GM12878 (cell line): ENCODE results near the gene CAV1. TPM values are rescaled to one million over a fixed set of nuclear protein-coding genes. Genes with fewer than 3 reads are reported as not detected.

Experiments
- ATAC-seq: fragments of 200-7000 bp; cut with Tn5 transposase; 3 replicates; pipeline ENCODE4 v1.9.1; 2020; ENCODE audit warnings: mild to moderate bottlenecking, moderate library complexity
- BruUV-seq: library from RNA; stranded (reverse); fragments of 400-500 nt; replicated peaks from 2 replicates; lab custom pipeline; 2021; lab: Mats Ljungman, UMichigan
- CTCF ChIA-PET: fragments of 300-600 bp; sonication (Branson Sonifier 250); formaldehyde crosslinking; extraction: SDS; loops from one replicate; lab custom pipeline; 2021; ENCODE audit warnings: inconsistent platforms; lab: Yijun Ruan, JAX
- POLR2A ChIA-PET: fragments of 350-600 bp; formaldehyde crosslinking; extraction: SDS; loops from one replicate; lab custom pipeline; 2021; ENCODE audit warnings: inconsistent platforms; lab: Charles Lee
- RAD21 ChIA-PET: fragments of 300-600 bp; sonication (Branson Sonifier 250); formaldehyde crosslinking; loops from one replicate; lab custom pipeline; 2023; ENCODE audit warnings: antibody characterized with exemption; ENCODE audit not compliant: unreplicated experiment; lab: Charles Lee
- SMC1A ChIA-PET: fragments of 300-600 bp; sonication (Branson Sonifier 250); formaldehyde crosslinking; loops from one replicate; lab custom pipeline; 2023; ENCODE audit not compliant: unreplicated experiment, uncharacterized antibody; lab: Charles Lee
- DNase-seq: peaks from one replicate; pipeline ENCODE4 v3.0.0-alpha.2; 2011; ENCODE audit warnings: low read depth, low spot score
- FAIRE-seq: peaks from 3 replicates; lab custom pipeline; 2011; peaks lifted over from hg19 to GRCh38; lab: Jason Lieb, UNC
- H2AFZ ChIP-seq: 2 replicates; pipeline ENCODE4 v1.6.0; 2011; ENCODE audit warnings: low read depth, low read length, control low read depth; ENCODE audit not compliant: control insufficient read depth
- H3K27ac ChIP-seq: 2 replicates; pipeline ENCODE4 v1.5.1; 2011; ENCODE audit warnings: control low read depth; ENCODE audit not compliant: control insufficient read depth, insufficient read depth
- H3K27me3 ChIP-seq, 2 experiments: replicated peaks in 1 of 2; 2 replicates each; pipeline versions ENCODE4 v1.6.0 to v1.6.1; 2011; ENCODE audit warnings: low read length in 1 of 2; ENCODE audit not compliant: control insufficient read depth in 2 of 2, insufficient read depth in 2 of 2
- H3K36me3 ChIP-seq, 2 experiments: 2 replicates each; pipeline ENCODE4 v1.5.1; 2011; ENCODE audit warnings: low read length in 1 of 2; ENCODE audit not compliant: control insufficient read depth in 2 of 2, insufficient read depth in 2 of 2
- H3K4me1 ChIP-seq: 2 replicates; pipeline ENCODE4 v1.6.1; 2011; ENCODE audit warnings: mild to moderate bottlenecking, low read length, moderate library complexity, mixed read lengths; ENCODE audit not compliant: control insufficient read depth, insufficient read depth
- H3K4me2 ChIP-seq: 2 replicates; pipeline ENCODE4 v1.6.0; 2011; ENCODE audit warnings: control low read depth; ENCODE audit not compliant: control insufficient read depth, insufficient read depth
- H3K4me3 ChIP-seq: fragments of 200-600 bp; sonication (generic); 2 replicates; pipeline ENCODE4 v1.5.1; 2016
- H3K79me2 ChIP-seq: 2 replicates; pipeline ENCODE4 v1.6.0; 2011; ENCODE audit warnings: low read length; ENCODE audit not compliant: control insufficient read depth, insufficient read depth
- H3K9ac ChIP-seq: 2 replicates; pipeline ENCODE4 v1.8.0; 2011; ENCODE audit warnings: low read length, control low read depth, mixed read lengths; ENCODE audit not compliant: control insufficient read depth, insufficient read depth
- H3K9me3 ChIP-seq: replicated peaks from 3 replicates; pipeline ENCODE4 v1.5.1; 2011; ENCODE audit warnings: mild to moderate bottlenecking, low read length; ENCODE audit not compliant: control insufficient read depth, insufficient read depth
- H4K20me1 ChIP-seq: 2 replicates; pipeline ENCODE4 v1.6.0; 2011; ENCODE audit not compliant: control insufficient read depth, insufficient read depth
- CEBPB ChIP-seq, 2 experiments: fragments of 150-350 bp in 1 of 2; IDR thresholded peaks; 2 replicates each; pipeline ENCODE4 v1.6.1; 2012 to 2014; ENCODE audit warnings: low read depth in 2 of 2, low read length in 2 of 2, borderline replicate concordance in 1 of 2, inconsistent platforms in 1 of 2
- CREB1 ChIP-seq: IDR thresholded peaks from 2 replicates; pipeline ENCODE4 v1.6.1; 2012; ENCODE audit warnings: low read depth, mild to moderate bottlenecking, inconsistent platforms
- CTCF ChIP-seq, 3 experiments: IDR thresholded peaks in 2 of 3; conservative IDR thresholded peaks in 1 of 3; 2 replicates each; pipeline ENCODE4 v1.5.1; 2011; ENCODE audit warnings: low read depth in 3 of 3, low read length in 3 of 3, mild to moderate bottlenecking in 3 of 3, control low read depth in 2 of 3, moderate library complexity in 2 of 3, inconsistent platforms in 1 of 3, mixed read lengths in 1 of 3; ENCODE audit not compliant: control insufficient read depth in 2 of 3, insufficient read depth in 1 of 3; ENCODE audit errors: extremely low read depth in 1 of 3
- ESRRA ChIP-seq: IDR thresholded peaks from 2 replicates; pipeline ENCODE4 v1.6.1; 2012; ENCODE audit warnings: mild to moderate bottlenecking, low read length, improper control_type of control experiment
- ETV6 ChIP-seq, 2 experiments: fragments of 450-650 bp in 1 of 2; IDR thresholded peaks in 1 of 2; conservative IDR thresholded peaks in 1 of 2; 2 replicates each; pipeline ENCODE4 v1.6.1; 2014; ENCODE audit warnings: antibody characterized with exemption in 1 of 2, borderline replicate concordance in 1 of 2, low read depth in 1 of 2, mild to moderate bottlenecking in 1 of 2, moderate library complexity in 1 of 2
- NKRF ChIP-seq: fragments of 450-650 bp; conservative IDR thresholded peaks from 2 replicates; pipeline ENCODE4 v1.6.1; 2017; ENCODE audit warnings: mild to moderate bottlenecking, moderate library complexity
- NR2F1 ChIP-seq: fragments of 450-650 bp; conservative IDR thresholded peaks from 2 replicates; pipeline ENCODE4 v1.6.1; 2017; ENCODE audit warnings: mild to moderate bottlenecking
- NRF1 ChIP-seq: conservative IDR thresholded peaks from 2 replicates; pipeline ENCODE4 v1.6.1; 2011; ENCODE audit warnings: mild to moderate bottlenecking, low read depth, low read length, improper control_type of control experiment
- POLR2AphosphoS2 ChIP-seq: IDR thresholded peaks from 2 replicates; pipeline ENCODE4 v1.6.1; 2011; ENCODE audit warnings: low read depth, mild to moderate bottlenecking, low read length, improper control_type of control experiment, moderate library complexity
- RELA ChIP-seq: fragments of 450-650 bp; IDR thresholded peaks from 2 replicates; pipeline ENCODE4 v1.8.0; 2014; ENCODE audit warnings: borderline replicate concordance; ENCODE audit not compliant: partially characterized antibody
- SREBF1 ChIP-seq: IDR thresholded peaks from 2 replicates; pipeline ENCODE4 v1.6.1; 2012; ENCODE audit warnings: mild to moderate bottlenecking, low read length
- STAT1 ChIP-seq: fragments of 450-650 bp; conservative IDR thresholded peaks from 2 replicates; pipeline ENCODE4 v1.6.1; 2014; ENCODE audit warnings: antibody characterized with exemption, mild to moderate bottlenecking
- STAT3 ChIP-seq: IDR thresholded peaks from 2 replicates; pipeline ENCODE4 v1.6.1; 2011; ENCODE audit warnings: low read depth, low read length, improper control_type of control experiment
- SUPT20H ChIP-seq: IDR thresholded peaks from 2 replicates; pipeline ENCODE4 v1.6.1; 2011; ENCODE audit warnings: low read depth, mild to moderate bottlenecking, low read length, moderate library complexity, borderline replicate concordance; ENCODE audit not compliant: control insufficient read depth
- ZSCAN29 ChIP-seq: fragments of 450-650 bp; IDR thresholded peaks from 2 replicates; pipeline ENCODE4 v1.6.1; 2017; ENCODE audit warnings: mild to moderate bottlenecking, moderate library complexity
- WGBS: methylation state at CpG from one replicate; pipeline ENCODE4 v1.1.6; 2016; ENCODE audit warnings: low lambda C conversion rate; ENCODE audit not compliant: insufficient replicate concordance, insufficient coverage; ENCODE audit errors: missing lambda C conversion rate; 5-methylcytosine and 5-hydroxymethylcytosine counted together
- in situ Hi-C: fragments of 300-500 bp; cut with MboI; formaldehyde crosslinking; loops from 9 replicates; pipeline ENCODE4 v1.14.3; 2018; ENCODE audit warnings: mixed read lengths
- intact Hi-C: fragments of 100-400 bp; cut with micrococcal nuclease; formaldehyde crosslinking; loops from one replicate; pipeline ENCODE4 v1.14.2; 2022; ENCODE audit not compliant: unreplicated experiment
- polyA plus RNA-seq, 11 experiments: library from polyadenylated mRNA; depleted of rRNA in 4 of 11; unstranded in 6 of 11; stranded (reverse) in 5 of 11; fragments of >200 nt; fragmentation: Nextera tagmentation in 4 of 11; fragmentation: Illumina TruSeq in 1 of 11; extraction: Ambion mirVana in 4 of 11; extraction: Trizol in 1 of 11; gene quantifications; 1 replicate in 1 of 11; 2 replicates in 10 of 11; pipeline versions ENCODE4 v1.2.1 to v1.2.3, GENCODE V29; 2011 to 2016; ENCODE audit warnings: inconsistent platforms in 2 of 11, missing spikeins in 2 of 11, low read depth in 1 of 11
- total RNA-seq, 4 experiments: library from RNA; depleted of rRNA in 3 of 4; stranded (reverse); fragments of >200 nt in 3 of 4; fragmentation: Illumina TruSeq in 1 of 4; extraction: Trizol in 1 of 4; gene quantifications; 2 replicates each; pipeline versions ENCODE4 v1.2.1 to v1.2.3, GENCODE V29; 2013 to 2021
- TF ChIP-seq, protein P1 (sequence below): IDR thresholded peaks from 2 replicates; pipeline ENCODE4 v1.6.1; 2012; ENCODE audit warnings: low read depth, low read length, improper control_type of control experiment
- TF ChIP-seq, protein P2 (sequence below): IDR thresholded peaks from 2 replicates; pipeline ENCODE4 v1.6.1; 2011; ENCODE audit warnings: mild to moderate bottlenecking, low read depth, low read length, moderate library complexity; ENCODE audit not compliant: insufficient replicate concordance

The CAV1 gene
- total and polyA plus RNA-seq, 10 of the 15 experiments (the other 5 are each of a cell fraction or from before 2014, with no cell fraction given), result 0.45 to 26.5 (median 2.0) TPM

GRCh38 chr7:116571037-116571436 is 46.2 kb downstream of the CAV1 start:
- CTCF ChIA-PET, result no interaction called here
- Histone ChIP-seq H3K4me1 (peaks cover 9% of the 10 kb centered on the region; the same call in 1 of the 2 replicates), H2AFZ (no peak overlapping the region), H3K79me2 (no peaks in the 10 kb centered on the region), H3K36me3 (no peaks in the 10 kb centered on the region), H3K9ac (no peak overlapping the region), H3K27ac (no peak overlapping the region), H3K4me2 (no peak overlapping the region), H3K9me3 (no peaks in the 10 kb centered on the region), H4K20me1 (no peaks in the 10 kb centered on the region), H3K27me3 (no peaks in the 10 kb centered on the region), H3K4me3 (no peak overlapping the region)
- BruUV-seq, result no TSS peak
- in situ Hi-C loops (no loop called here), intact Hi-C loops (no loop called here)
- POLR2A ChIA-PET, result interaction anchor here (0.6 kb wide), 1 partner anchor 13 kb away, joined by 5 read pairs; no protein-coding TSS in a partner anchor
- RAD21 ChIA-PET, result no interaction called here
- 58% methylated on average over 1 of the region's 1 CpG for WGBS
- no peak for FAIRE-seq
- SMC1A ChIA-PET, result interaction anchor here (0.7 to 1.7 kb wide), 2 partner anchors 10 to 244 kb away, joined by 3 to 4 read pairs; no protein-coding TSS in a partner anchor
- DNase-seq, result no peak
- no peak for ATAC-seq
- TF ChIP-seq RELA (no peak), SREBF1 (no peak), ETV6 (conservative IDR thresholded peaks at IDR 0.05 in 1 of 2, IDR thresholded peaks at IDR 0.05 in 1 of 2; ENCODE audit: borderline replicate concordance in 1 of 2, low read depth in 1 of 2) (no peak), STAT3 (no peak), CTCF (IDR thresholded peaks at IDR 0.05 in 2 of 3, conservative IDR thresholded peaks at IDR 0.05 in 1 of 3; ENCODE audit: control insufficient read depth in 2 of 3, extremely low read depth in 1 of 3, insufficient read depth in 1 of 3, low read depth in 3 of 3, low read length in 3 of 3) (no peak), CEBPB (IDR thresholded peaks at IDR 0.05; ENCODE audit: borderline replicate concordance in 1 of 2, low read depth in 2 of 2, low read length in 2 of 2) (no peak), NKRF (no peak), POLR2AphosphoS2 (no peak), ZSCAN29 (no peak), NR2F1 (no peak), SUPT20H (no peak), STAT1 (no peak), ESRRA (no peak), CREB1 (no peak), NRF1 (no peak)
- TF ChIP-seq, protein P1, sequence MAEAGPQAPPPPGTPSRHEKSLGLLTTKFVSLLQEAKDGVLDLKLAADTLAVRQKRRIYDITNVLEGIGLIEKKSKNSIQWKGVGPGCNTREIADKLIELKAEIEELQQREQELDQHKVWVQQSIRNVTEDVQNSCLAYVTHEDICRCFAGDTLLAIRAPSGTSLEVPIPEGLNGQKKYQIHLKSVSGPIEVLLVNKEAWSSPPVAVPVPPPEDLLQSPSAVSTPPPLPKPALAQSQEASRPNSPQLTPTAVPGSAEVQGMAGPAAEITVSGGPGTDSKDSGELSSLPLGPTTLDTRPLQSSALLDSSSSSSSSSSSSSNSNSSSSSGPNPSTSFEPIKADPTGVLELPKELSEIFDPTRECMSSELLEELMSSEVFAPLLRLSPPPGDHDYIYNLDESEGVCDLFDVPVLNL, result no peak
- TF ChIP-seq, protein P2, sequence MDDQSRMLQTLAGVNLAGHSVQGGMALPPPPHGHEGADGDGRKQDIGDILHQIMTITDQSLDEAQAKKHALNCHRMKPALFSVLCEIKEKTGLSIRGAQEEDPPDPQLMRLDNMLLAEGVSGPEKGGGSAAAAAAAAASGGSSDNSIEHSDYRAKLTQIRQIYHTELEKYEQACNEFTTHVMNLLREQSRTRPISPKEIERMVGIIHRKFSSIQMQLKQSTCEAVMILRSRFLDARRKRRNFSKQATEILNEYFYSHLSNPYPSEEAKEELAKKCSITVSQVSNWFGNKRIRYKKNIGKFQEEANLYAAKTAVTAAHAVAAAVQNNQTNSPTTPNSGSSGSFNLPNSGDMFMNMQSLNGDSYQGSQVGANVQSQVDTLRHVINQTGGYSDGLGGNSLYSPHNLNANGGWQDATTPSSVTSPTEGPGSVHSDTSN, result no peak
